A549 (cell line): ENCODE results near the gene TOP3A.

Experiments
- BHLHE40 ChIP-seq: IDR thresholded peaks from 2 replicates; pipeline ENCODE4 v1.6.1; 2012; ENCODE audit warnings: low read depth, low read length, inconsistent platforms
- CEBPB ChIP-seq, 2 experiments: fragments of >200 bp in 1 of 2; sonication (Bioruptor Twin) in 1 of 2; formaldehyde crosslinking in 1 of 2; IDR thresholded peaks; 2 replicates each; pipeline ENCODE4 v1.6.1; 2012 to 2016
- MAX ChIP-seq: IDR thresholded peaks from 2 replicates; pipeline ENCODE4 v1.6.1; 2012
- POLR2A ChIP-seq: IDR thresholded peaks from 2 replicates; pipeline ENCODE4 v1.6.1; 2012; ENCODE audit warnings: mild to moderate bottlenecking, low read length
- POLR2AphosphoS2 ChIP-seq: conservative IDR thresholded peaks from 2 replicates; pipeline ENCODE4 v1.6.1; 2012; ENCODE audit warnings: low read length, improper control_type of control experiment, inconsistent platforms
- RAD21 ChIP-seq, 2 experiments: fragments of >200 bp in 1 of 2; sonication (Bioruptor Twin) in 1 of 2; formaldehyde crosslinking in 1 of 2; IDR thresholded peaks in 1 of 2; conservative IDR thresholded peaks in 1 of 2; 2 replicates in 1 of 2; 3 replicates in 1 of 2; pipeline ENCODE4 v1.6.1; 2012 to 2018; ENCODE audit warnings: inconsistent platforms in 1 of 2
- TF ChIP-seq, protein P1 (sequence below): fragments of >200 bp; sonication (Bioruptor Twin); formaldehyde crosslinking; IDR thresholded peaks from 3 replicates; pipeline ENCODE4 v1.5.1; 2016

GRCh38 chr17:18327556-18327955, 12.8 kb upstream of the TOP3A start:
- TF ChIP-seq BHLHE40 (no peak), MAX (no peak), POLR2A (no peak), POLR2AphosphoS2 (no peak), RAD21 (conservative IDR thresholded peaks at IDR 0.05 in 1 of 2, IDR thresholded peaks at IDR 0.05 in 1 of 2) (no peak), CEBPB (IDR thresholded peaks at IDR 0.05) (no peak)
- TF ChIP-seq, protein P1, sequence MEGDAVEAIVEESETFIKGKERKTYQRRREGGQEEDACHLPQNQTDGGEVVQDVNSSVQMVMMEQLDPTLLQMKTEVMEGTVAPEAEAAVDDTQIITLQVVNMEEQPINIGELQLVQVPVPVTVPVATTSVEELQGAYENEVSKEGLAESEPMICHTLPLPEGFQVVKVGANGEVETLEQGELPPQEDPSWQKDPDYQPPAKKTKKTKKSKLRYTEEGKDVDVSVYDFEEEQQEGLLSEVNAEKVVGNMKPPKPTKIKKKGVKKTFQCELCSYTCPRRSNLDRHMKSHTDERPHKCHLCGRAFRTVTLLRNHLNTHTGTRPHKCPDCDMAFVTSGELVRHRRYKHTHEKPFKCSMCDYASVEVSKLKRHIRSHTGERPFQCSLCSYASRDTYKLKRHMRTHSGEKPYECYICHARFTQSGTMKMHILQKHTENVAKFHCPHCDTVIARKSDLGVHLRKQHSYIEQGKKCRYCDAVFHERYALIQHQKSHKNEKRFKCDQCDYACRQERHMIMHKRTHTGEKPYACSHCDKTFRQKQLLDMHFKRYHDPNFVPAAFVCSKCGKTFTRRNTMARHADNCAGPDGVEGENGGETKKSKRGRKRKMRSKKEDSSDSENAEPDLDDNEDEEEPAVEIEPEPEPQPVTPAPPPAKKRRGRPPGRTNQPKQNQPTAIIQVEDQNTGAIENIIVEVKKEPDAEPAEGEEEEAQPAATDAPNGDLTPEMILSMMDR: no peak
